ENCODE results near the gene GTPBP4. TPM values are rescaled to one million over a fixed set of nuclear protein-coding genes. Genes with fewer than 3 reads are reported as not detected.

Gene GTPBP4
- 33.8 TPM for total RNA-seq
- long read RNA-seq, full-length matches to known transcripts = 61 of 67 reads
- long read RNA-seq, partial matches to known transcripts = 1 of 67 reads
- long read RNA-seq, other reads (novel, unspliced or antisense) = 5 of 67 reads

GRCh38 chr10:987870-988666, at the start of gene GTPBP4:
Gene GTPBP4, plus strand, starts transcription at chr10:988434. Its CDS starts 46 bp downstream, at chr10:988480.
- DNase-seq = peak; percentile 99
- H3K27me3 ChIP-seq (ENCODE audit: low read depth) = no peaks in the 10 kb centered on the region
- intact Hi-C loops (cut with micrococcal nuclease) = no loop called here
- no peaks in the 10 kb centered on the region for H3K9me3 ChIP-seq (replicated peaks)
- peaks cover 58% of the 10 kb centered on the region for H3K4me1 ChIP-seq
- TF ChIP-seq CTCF (IDR thresholded peaks at IDR 0.05; ENCODE audit: borderline replicate concordance) = no peak
- peaks cover 8% of the 10 kb centered on the region for H3K36me3 ChIP-seq
- peak within 1 kb of the TSS; percentile 92 for H3K4me3 ChIP-seq
- peak within 1 kb of the TSS; percentile 96 for H3K27ac ChIP-seq (replicated peaks)

GRCh38 chr10:938941-939678, 49.1 kb upstream of the GTPBP4 start:
- H3K4me3 ChIP-seq = no peak overlapping the region
- no peaks in the 10 kb centered on the region for H3K9me3 ChIP-seq (replicated peaks)
- intact Hi-C loops (cut with micrococcal nuclease) = no loop called here
- H3K27me3 ChIP-seq (ENCODE audit: low read depth) = no peaks in the 10 kb centered on the region
- no peaks in the 10 kb centered on the region for H3K36me3 ChIP-seq
- H3K4me1 ChIP-seq = no peaks in the 10 kb centered on the region
- TF ChIP-seq CTCF (IDR thresholded peaks at IDR 0.05; ENCODE audit: borderline replicate concordance) = no peak
- no peak for DNase-seq
- peak overlapping the region; percentile 31 for H3K27ac ChIP-seq (replicated peaks)

- no peaks in the 10 kb centered on the region for H3K9me3 ChIP-seq (replicated peaks)
- H3K27me3 ChIP-seq (ENCODE audit: low read depth) = no peaks in the 10 kb centered on the region
- DNase-seq = no peak
- no peak overlapping the region for H3K4me3 ChIP-seq
- H3K4me1 ChIP-seq = no peaks in the 10 kb centered on the region
- TF ChIP-seq CTCF (IDR thresholded peaks at IDR 0.05; ENCODE audit: borderline replicate concordance) = no peak
- H3K36me3 ChIP-seq = no peaks in the 10 kb centered on the region
- intact Hi-C loops (cut with micrococcal nuclease) = no loop called here
- H3K27ac ChIP-seq (replicated peaks) = peak overlapping the region; percentile 70
These were observed 44.8 kb upstream of the GTPBP4 start for GRCh38 chr10:943334-944033.

- intact Hi-C loops (cut with micrococcal nuclease) = no loop called here
- DNase-seq = peak; percentile 59
- no peak for TF ChIP-seq CTCF (IDR thresholded peaks at IDR 0.05; ENCODE audit: borderline replicate concordance)
- no peaks in the 10 kb centered on the region for H3K4me1 ChIP-seq
- H3K36me3 ChIP-seq = no peaks in the 10 kb centered on the region
- no peaks in the 10 kb centered on the region for H3K9me3 ChIP-seq (replicated peaks)
- peak overlapping the region; percentile 70 for H3K27ac ChIP-seq (replicated peaks)
- H3K27me3 ChIP-seq (ENCODE audit: low read depth) = no peaks in the 10 kb centered on the region
- H3K4me3 ChIP-seq = no peak overlapping the region
These were observed 44.0 kb upstream of the GTPBP4 start for GRCh38 chr10:944034-944831.
